GM19328 (cell line): ENCODE data around the gene C4BPA.

Source experiments
- ATAC-seq: cut with Tn5 transposase; IDR thresholded peaks from one replicate; pipeline ENCODE4 v1.9.1; 2021; ENCODE audit warnings: mild to moderate bottlenecking, moderate library complexity; ENCODE audit not compliant: unreplicated experiment

The C4BPA gene

GRCh38 chr1:207112616-207113296 lies 8.7 kb downstream of the C4BPA start:
- no peak for ATAC-seq

GRCh38 chr1:207115269-207115668 lies 11.2 kb downstream of the C4BPA start:
- no peak for ATAC-seq

- ATAC-seq, result no peak
These were observed 20.4 kb downstream of the C4BPA start for GRCh38 chr1:207124389-207124788.

- no peak for ATAC-seq
These were observed 24.4 kb downstream of the C4BPA start for GRCh38 chr1:207128336-207128921.

GRCh38 chr1:207129053-207129452 lies 25.0 kb downstream of the C4BPA start:
- no peak for ATAC-seq

DNA sequence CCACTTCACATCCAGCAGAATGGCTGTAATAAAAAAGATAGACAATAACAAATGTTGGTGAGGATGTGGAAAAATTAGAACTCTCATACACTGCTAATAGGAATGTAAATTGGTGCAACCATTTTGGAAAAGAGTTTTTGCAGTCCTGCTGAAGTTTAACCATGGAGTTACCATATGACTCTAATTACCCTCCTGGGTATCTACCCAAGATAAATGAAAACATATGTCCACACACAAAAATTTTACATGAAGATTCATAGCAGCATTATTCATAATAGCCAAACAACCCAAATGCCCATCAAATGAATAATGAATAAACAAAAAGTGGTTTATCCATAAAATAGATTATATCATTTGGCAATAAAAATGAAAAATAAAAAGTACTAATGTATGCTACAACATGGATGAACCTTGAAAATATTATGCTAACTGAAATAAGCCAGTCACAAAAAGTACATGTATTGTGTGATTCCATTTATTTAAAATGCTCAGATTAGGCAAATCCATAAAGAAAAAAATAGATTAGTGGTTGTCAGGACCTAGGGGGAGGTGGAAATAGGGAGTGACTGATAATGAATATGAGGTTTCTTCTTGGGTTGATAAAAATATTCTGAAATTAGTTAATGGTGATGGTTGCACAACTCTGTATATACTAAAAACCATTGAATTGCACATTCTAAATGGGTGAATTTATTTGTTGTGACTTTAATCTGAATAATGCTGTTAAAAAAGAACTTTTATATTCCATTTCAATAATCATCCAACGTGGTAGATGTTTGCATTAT lies 26.4 kb downstream of the C4BPA start:
- ATAC-seq, result no peak

DNA sequence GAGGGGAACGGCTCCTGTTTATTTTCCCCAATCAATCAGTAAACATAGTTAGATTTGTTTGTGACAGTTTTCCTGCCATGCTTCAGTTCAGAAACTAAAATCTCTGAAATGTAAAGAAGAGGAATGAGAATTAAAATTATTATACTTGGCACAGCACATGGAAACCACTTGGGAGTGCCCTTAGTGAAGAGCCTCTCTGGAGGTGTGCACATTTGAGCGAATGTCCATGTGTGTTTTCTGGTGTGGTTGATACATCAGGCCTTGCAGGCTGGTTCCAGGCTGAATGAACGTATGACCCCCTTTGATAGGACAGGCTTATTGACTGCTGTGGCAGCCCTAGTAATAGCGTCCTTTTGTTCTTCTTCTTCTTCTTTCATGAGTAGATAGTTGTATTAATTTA lies 27.1 kb downstream of the C4BPA start:
- no peak for ATAC-seq

DNA sequence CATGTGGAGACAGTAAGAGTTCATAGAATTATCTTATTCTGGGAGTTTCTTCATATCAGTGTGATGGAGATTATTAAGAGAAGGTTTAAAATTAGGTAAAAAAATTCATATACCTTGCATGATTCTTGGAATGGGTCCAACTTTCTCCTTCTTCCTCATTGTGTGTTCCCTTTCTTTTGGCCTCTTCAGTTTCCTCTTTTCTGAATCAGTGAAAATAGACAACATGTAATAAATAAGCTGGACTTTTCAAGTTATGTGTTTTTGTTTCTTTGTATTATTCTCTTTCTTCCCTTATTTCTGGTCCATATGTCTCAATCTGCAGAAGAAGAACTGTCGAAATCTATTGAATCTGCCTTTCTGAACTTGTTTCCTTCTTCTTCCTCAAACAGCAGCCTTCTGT lies 30.5 kb downstream of the C4BPA start:
- ATAC-seq, result no peak

GRCh38 chr1:207139616-207140015 lies 35.6 kb downstream of the C4BPA start:
- ATAC-seq, result no peak

- no peak for ATAC-seq
These were observed 36.5 kb downstream of the C4BPA start for GRCh38 chr1:207140536-207140935.

DNA sequence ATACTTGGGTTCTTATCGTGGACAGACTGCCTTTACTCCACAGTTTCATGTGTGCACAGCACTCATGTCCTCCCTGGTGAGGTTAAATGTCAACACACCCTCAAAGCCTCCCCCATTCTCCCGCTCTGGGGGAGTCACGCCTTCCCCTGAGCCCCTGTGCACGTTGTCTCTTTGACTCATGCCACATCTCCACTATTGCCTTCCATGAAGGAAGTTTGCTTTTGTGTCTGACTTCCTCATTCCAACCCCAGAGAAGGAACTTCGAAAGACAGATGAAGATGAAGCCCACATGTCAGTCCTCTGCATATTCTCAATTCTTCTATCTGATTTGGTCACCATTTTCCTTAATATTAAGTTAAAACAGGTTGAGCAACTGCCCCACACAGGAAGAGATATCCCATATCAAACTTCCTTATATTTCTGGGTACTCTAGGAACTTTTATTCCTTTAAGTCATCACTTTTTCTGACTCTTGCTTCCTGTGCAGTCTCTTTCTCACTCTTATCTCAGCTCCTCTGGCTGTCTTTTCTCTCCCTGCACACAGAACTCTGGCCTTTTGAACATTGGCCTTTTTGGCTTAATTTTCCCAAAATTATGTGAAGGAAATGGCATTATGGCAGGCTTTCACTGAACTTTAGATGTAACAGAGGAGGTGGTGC lies 41.5 kb downstream of the C4BPA start:
- no peak for ATAC-seq

DNA sequence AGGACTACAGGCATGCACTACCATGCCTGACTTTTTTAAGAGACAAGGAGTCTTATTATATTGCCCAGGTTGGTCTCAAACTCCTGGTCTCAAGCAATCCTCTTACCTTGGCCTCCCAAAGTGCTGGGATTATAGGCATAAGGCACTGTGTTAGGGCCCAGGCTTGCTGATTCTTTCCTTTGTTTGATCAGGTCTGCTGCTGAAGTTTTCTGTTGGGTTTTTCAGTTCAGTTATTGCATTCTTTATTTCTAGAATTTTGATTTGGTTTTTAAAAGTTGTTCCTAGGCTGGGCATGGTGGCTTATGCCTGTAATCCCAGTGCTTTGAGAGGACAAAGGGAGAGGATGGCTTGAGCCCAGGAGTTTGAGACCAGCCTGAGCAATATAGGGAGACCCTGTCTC lies 47.9 kb downstream of the C4BPA start:
- no peak for ATAC-seq

GRCh38 chr1:207152792-207153468 lies 48.9 kb downstream of the C4BPA start:
- ATAC-seq, result no peak

DNA sequence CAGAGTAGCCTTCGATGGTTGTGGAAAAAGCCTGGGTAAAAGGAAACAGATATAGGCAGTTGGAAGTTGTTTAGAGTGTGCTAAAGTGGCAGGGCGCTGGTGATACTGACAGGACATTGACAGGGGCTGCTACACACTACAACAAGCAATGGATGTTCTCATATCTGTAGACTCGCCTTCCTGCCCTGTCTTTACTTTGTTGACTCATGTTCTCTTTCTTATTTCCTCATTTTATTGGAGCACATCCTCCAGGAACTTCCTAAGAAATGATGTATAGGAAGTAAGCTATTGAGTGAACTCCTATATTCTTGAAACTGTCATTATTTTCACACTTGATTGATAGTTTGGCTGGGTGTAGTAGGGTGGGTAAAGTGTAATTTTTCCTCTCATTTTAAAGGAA lies 51.0 kb downstream of the C4BPA start:
- ATAC-seq, result no peak

GRCh38 chr1:207156095-207156494 lies 52.1 kb downstream of the C4BPA start:
- ATAC-seq, result no peak

GRCh38 chr1:207156826-207157225 lies 52.8 kb downstream of the C4BPA start:
- no peak for ATAC-seq

GRCh38 chr1:207164086-207164485 lies 60.1 kb downstream of the C4BPA start:
- no peak for ATAC-seq

DNA sequence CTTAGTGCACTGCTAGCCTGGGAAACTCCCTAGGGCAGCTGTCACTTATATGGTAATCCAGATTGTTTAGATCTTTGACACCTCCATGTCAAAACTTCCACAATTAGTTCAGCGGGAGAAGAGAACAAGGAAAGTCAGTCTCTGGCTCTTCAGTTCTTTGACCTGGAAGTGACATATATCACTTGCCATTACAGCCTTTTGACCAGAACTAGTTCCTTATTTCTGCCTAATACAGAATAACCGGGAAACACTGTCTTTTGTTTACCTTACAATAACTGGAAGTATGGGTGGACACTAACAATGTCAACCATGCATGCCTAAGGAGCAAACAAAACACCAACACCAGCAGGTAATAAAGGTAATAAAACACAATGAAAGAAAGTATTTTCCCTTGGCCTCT lies 68.3 kb downstream of the C4BPA start:
- ATAC-seq, result no peak

DNA sequence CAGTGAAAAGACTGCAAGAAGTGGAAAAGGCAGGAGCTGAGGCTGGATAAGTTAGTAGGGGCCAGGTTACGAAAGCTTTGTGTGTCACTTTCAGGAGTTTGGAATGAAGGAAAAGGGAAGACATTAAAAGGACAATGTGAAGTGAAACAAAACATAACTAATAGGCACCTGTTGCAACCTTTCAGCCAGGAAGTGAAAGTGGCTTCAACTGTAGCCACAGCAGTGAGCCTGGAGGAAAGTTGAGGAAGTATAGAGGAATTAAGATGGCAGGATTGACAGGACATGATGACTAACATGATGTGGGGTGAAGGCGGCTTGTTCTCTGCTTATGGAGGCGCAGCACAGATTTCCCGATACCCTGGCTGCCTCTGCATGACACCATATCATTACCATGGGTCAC lies 68.9 kb downstream of the C4BPA start:
- no peak for ATAC-seq

DNA sequence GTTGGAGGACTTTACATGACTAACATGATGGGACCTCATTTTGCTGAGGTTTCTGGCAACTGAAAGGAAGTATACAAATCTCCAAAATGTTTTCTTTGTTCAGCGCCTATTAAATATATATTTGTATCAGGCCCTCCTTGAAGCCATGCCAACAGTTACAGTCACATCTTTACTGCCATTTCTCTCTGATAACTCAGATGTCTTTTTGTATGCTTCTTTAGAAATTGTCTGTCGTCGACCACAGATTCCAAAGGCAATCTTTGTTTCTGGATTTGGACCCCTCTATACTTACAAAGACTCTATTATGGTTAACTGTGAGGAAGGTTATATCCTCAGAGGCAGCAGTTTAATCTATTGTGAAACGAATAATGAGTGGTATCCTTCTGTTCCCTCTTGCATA lies 69.4 kb downstream of the C4BPA start:
- ATAC-seq, result no peak

DNA sequence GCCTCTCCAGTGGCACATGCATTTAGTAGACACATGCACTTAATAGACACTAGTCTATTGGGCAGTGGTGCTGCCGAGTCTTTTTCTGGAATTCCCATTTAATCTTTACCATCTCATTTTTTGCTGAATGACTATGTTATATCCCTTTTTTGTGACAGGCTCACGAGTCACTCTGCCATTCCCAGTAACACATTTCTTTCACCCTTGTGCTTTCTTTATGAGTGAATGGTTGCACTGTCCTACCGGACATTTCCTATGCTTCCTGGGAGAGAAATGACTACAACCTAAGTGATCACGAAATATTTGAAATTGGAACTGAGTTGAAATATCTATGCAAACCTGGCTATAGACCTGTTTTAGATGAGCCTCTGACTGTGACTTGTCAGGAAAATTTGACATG lies 70.9 kb downstream of the C4BPA start:
- no peak for ATAC-seq
